SK-N-SH (cell line): ENCODE data around the gene ZBTB33.

Source experiments
- CHD2 ChIP-seq: fragments of 150-350 bp; IDR thresholded peaks from 2 replicates; pipeline ENCODE4 v1.6.1; 2018; ENCODE audit warnings: low read length; ENCODE audit not compliant: partially characterized antibody
- EZH2phosphoT487 ChIP-seq: fragments of 200-600 bp; sonication (generic); IDR thresholded peaks from 2 replicates; pipeline ENCODE4 v1.6.1; 2017; ENCODE audit warnings: low read depth, mixed run types, mild to moderate bottlenecking, antibody characterized with exemption, moderate library complexity, borderline replicate concordance
- GABPA ChIP-seq: IDR thresholded peaks from 2 replicates; pipeline ENCODE4 v1.4.0; 2012; ENCODE audit warnings: low read depth, mild to moderate bottlenecking
- JUND ChIP-seq: IDR thresholded peaks from 2 replicates; pipeline ENCODE4 v1.4.0; 2012
- MEF2A ChIP-seq: IDR thresholded peaks from 2 replicates; pipeline ENCODE4 v1.4.0; 2012; ENCODE audit warnings: low read depth, borderline replicate concordance
- MXI1 ChIP-seq: IDR thresholded peaks from 2 replicates; pipeline ENCODE4 v1.6.1; 2012; ENCODE audit warnings: mild to moderate bottlenecking, low read depth, low read length, improper control_type of control experiment
- POLR2AphosphoS5 ChIP-seq: IDR thresholded peaks from 2 replicates; pipeline ENCODE4 v1.6.1; 2012; ENCODE audit warnings: low read depth, low read length
- TCF12 ChIP-seq: IDR thresholded peaks from 2 replicates; pipeline ENCODE4 v1.4.0; 2012
- TF ChIP-seq, protein P1 (sequence below): IDR thresholded peaks from 2 replicates; pipeline ENCODE4 v1.6.1; 2012; ENCODE audit warnings: mild to moderate bottlenecking, low read depth, low read length, moderate library complexity
- TF ChIP-seq, protein P2 (sequence below): fragments of 200-600 bp; sonication (generic); IDR thresholded peaks from 2 replicates; pipeline ENCODE4 v1.6.1; 2017; ENCODE audit warnings: antibody characterized with exemption, mild to moderate bottlenecking, moderate library complexity
- TF ChIP-seq, protein P3 (sequence below): fragments of 150-350 bp; IDR thresholded peaks from 2 replicates; pipeline ENCODE4 v1.6.1; 2017; ENCODE audit warnings: antibody characterized with exemption, low read length, low read depth, borderline replicate concordance
- TF ChIP-seq, protein P4 (sequence below): IDR thresholded peaks from 2 replicates; pipeline ENCODE4 v1.4.0; 2012; ENCODE audit warnings: low read depth, borderline replicate concordance
- TF ChIP-seq, protein P5 (sequence below): IDR thresholded peaks from 2 replicates; pipeline ENCODE4; 2012
- TF ChIP-seq, protein P6 (sequence below): IDR thresholded peaks from 2 replicates; pipeline ENCODE4 v1.4.0; 2012; ENCODE audit warnings: low read depth

DNA sequence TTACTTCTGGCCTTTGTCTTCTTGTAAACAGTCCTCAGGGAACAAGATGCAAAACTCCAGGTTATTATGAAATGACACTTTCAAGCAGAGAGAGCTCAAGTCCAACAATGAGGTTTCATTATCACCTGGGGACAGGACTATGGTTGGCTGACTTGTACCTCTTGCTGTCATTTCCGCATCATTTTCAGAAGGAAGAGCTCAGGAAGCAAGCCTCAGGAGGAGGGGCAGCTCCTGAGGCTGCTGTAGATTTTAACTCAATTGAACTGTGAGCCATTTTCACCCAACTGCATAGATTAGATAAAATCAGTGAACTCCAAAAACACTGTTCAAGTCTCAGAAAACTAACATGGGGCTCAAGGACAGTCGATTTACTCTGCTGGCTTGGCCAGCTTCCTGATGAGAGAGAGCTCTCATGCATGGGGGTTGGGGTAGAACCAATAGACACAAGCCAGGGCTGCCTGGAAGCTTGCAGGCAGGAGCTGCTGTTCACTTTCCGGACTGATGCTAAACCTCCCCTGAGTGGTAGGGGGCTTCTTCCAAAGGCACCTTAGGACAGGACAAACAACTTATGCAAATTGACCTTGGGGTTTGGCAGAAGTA lies 37.0 kb downstream of the ZBTB33 start:
- TF ChIP-seq, protein P1, sequence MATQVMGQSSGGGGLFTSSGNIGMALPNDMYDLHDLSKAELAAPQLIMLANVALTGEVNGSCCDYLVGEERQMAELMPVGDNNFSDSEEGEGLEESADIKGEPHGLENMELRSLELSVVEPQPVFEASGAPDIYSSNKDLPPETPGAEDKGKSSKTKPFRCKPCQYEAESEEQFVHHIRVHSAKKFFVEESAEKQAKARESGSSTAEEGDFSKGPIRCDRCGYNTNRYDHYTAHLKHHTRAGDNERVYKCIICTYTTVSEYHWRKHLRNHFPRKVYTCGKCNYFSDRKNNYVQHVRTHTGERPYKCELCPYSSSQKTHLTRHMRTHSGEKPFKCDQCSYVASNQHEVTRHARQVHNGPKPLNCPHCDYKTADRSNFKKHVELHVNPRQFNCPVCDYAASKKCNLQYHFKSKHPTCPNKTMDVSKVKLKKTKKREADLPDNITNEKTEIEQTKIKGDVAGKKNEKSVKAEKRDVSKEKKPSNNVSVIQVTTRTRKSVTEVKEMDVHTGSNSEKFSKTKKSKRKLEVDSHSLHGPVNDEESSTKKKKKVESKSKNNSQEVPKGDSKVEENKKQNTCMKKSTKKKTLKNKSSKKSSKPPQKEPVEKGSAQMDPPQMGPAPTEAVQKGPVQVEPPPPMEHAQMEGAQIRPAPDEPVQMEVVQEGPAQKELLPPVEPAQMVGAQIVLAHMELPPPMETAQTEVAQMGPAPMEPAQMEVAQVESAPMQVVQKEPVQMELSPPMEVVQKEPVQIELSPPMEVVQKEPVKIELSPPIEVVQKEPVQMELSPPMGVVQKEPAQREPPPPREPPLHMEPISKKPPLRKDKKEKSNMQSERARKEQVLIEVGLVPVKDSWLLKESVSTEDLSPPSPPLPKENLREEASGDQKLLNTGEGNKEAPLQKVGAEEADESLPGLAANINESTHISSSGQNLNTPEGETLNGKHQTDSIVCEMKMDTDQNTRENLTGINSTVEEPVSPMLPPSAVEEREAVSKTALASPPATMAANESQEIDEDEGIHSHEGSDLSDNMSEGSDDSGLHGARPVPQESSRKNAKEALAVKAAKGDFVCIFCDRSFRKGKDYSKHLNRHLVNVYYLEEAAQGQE: no peak
- TF ChIP-seq, protein P2, sequence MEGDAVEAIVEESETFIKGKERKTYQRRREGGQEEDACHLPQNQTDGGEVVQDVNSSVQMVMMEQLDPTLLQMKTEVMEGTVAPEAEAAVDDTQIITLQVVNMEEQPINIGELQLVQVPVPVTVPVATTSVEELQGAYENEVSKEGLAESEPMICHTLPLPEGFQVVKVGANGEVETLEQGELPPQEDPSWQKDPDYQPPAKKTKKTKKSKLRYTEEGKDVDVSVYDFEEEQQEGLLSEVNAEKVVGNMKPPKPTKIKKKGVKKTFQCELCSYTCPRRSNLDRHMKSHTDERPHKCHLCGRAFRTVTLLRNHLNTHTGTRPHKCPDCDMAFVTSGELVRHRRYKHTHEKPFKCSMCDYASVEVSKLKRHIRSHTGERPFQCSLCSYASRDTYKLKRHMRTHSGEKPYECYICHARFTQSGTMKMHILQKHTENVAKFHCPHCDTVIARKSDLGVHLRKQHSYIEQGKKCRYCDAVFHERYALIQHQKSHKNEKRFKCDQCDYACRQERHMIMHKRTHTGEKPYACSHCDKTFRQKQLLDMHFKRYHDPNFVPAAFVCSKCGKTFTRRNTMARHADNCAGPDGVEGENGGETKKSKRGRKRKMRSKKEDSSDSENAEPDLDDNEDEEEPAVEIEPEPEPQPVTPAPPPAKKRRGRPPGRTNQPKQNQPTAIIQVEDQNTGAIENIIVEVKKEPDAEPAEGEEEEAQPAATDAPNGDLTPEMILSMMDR: no peak
- TF ChIP-seq JUND (no peak), POLR2AphosphoS5 (no peak), MXI1 (no peak), CHD2 (no peak), MEF2A (no peak), GABPA (no peak), EZH2phosphoT487 (no peak), TCF12 (no peak)
- TF ChIP-seq, protein P3, sequence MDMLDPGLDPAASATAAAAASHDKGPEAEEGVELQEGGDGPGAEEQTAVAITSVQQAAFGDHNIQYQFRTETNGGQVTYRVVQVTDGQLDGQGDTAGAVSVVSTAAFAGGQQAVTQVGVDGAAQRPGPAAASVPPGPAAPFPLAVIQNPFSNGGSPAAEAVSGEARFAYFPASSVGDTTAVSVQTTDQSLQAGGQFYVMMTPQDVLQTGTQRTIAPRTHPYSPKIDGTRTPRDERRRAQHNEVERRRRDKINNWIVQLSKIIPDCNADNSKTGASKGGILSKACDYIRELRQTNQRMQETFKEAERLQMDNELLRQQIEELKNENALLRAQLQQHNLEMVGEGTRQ: no peak
- TF ChIP-seq, protein P4, sequence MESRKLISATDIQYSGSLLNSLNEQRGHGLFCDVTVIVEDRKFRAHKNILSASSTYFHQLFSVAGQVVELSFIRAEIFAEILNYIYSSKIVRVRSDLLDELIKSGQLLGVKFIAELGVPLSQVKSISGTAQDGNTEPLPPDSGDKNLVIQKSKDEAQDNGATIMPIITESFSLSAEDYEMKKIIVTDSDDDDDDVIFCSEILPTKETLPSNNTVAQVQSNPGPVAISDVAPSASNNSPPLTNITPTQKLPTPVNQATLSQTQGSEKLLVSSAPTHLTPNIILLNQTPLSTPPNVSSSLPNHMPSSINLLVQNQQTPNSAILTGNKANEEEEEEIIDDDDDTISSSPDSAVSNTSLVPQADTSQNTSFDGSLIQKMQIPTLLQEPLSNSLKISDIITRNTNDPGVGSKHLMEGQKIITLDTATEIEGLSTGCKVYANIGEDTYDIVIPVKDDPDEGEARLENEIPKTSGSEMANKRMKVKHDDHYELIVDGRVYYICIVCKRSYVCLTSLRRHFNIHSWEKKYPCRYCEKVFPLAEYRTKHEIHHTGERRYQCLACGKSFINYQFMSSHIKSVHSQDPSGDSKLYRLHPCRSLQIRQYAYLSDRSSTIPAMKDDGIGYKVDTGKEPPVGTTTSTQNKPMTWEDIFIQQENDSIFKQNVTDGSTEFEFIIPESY: no peak
- TF ChIP-seq, protein P5, sequence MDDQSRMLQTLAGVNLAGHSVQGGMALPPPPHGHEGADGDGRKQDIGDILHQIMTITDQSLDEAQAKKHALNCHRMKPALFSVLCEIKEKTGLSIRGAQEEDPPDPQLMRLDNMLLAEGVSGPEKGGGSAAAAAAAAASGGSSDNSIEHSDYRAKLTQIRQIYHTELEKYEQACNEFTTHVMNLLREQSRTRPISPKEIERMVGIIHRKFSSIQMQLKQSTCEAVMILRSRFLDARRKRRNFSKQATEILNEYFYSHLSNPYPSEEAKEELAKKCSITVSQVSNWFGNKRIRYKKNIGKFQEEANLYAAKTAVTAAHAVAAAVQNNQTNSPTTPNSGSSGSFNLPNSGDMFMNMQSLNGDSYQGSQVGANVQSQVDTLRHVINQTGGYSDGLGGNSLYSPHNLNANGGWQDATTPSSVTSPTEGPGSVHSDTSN: no peak
- TF ChIP-seq, protein P6, sequence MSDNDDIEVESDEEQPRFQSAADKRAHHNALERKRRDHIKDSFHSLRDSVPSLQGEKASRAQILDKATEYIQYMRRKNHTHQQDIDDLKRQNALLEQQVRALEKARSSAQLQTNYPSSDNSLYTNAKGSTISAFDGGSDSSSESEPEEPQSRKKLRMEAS: no peak
